Keratinocyte (primary cell): ENCODE results near the gene CYP2B6. TPM values are rescaled to one million over a fixed set of nuclear protein-coding genes. Genes with fewer than 3 reads are reported as not detected.
"Not testable (repeated sequence)": the region's sequence is repeated elsewhere in the genome, so short reads cannot be mapped to it uniquely, and the experiment has no call there.

Source experiments
- DNase-seq: peaks from one replicate; pipeline ENCODE4 v3.0.0-alpha.2; 2011; ENCODE audit warnings: low read depth, missing footprints, low spot score
- FAIRE-seq: peaks from 2 replicates; lab custom pipeline; 2011; peaks lifted over from hg19 to GRCh38; lab: Jason Lieb, UNC
- H2AFZ ChIP-seq: 2 replicates; pipeline ENCODE4 v1.6.0; 2012; ENCODE audit warnings: low read length, control low read depth, inconsistent platforms; ENCODE audit not compliant: control insufficient read depth
- H3K27ac ChIP-seq: 2 replicates; pipeline ENCODE4 v1.5.1; 2011; ENCODE audit warnings: low read length; ENCODE audit not compliant: control insufficient read depth, insufficient read depth
- H3K27me3 ChIP-seq: 3 replicates; pipeline ENCODE4 v1.6.0; 2011; ENCODE audit warnings: low read length; ENCODE audit not compliant: control insufficient read depth, insufficient read depth; ENCODE audit errors: extremely low read depth
- H3K36me3 ChIP-seq, 2 experiments: 2 replicates in 1 of 2; 3 replicates in 1 of 2; pipeline ENCODE4 v1.5.1; 2011; ENCODE audit warnings: low read length in 2 of 2, mild to moderate bottlenecking in 1 of 2; ENCODE audit not compliant: control insufficient read depth in 2 of 2, insufficient read depth in 2 of 2; ENCODE audit errors: extremely low read depth in 1 of 2
- H3K4me1 ChIP-seq: 3 replicates; pipeline ENCODE4 v1.5.1; 2011; ENCODE audit warnings: low read length; ENCODE audit not compliant: control insufficient read depth, insufficient read depth; ENCODE audit errors: extremely low read depth
- H3K4me2 ChIP-seq: 3 replicates; pipeline ENCODE4 v1.6.0; 2011; ENCODE audit warnings: low read depth, low read length; ENCODE audit not compliant: control insufficient read depth, insufficient read depth; ENCODE audit errors: extremely low read depth
- H3K4me3 ChIP-seq, 3 experiments: fragments of 200-600 bp in 1 of 3; sonication (generic) in 1 of 3; 2 replicates in 2 of 3; 3 replicates in 1 of 3; pipeline ENCODE4 v1.5.1; 2011 to 2016; ENCODE audit warnings: low read length in 3 of 3, mild to moderate bottlenecking in 3 of 3, control low read depth in 2 of 3, inconsistent platforms in 1 of 3, low read depth in 1 of 3, mixed read lengths in 1 of 3, mixed run types in 1 of 3, moderate library complexity in 1 of 3; ENCODE audit not compliant: control insufficient read depth in 2 of 3, insufficient read depth in 2 of 3; ENCODE audit errors: extremely low read depth in 1 of 3
- H3K79me2 ChIP-seq: 2 replicates; pipeline ENCODE4 v1.6.0; 2012; ENCODE audit warnings: low read length; ENCODE audit not compliant: control insufficient read depth, insufficient read depth
- H3K9ac ChIP-seq: 3 replicates; pipeline ENCODE4 v1.6.0; 2011; ENCODE audit warnings: low read length; ENCODE audit not compliant: control insufficient read depth, insufficient read depth; ENCODE audit errors: extremely low read depth
- H3K9me1 ChIP-seq: 3 replicates; pipeline ENCODE4 v1.6.0; 2011; ENCODE audit warnings: low read length; ENCODE audit not compliant: control insufficient read depth, insufficient read depth; ENCODE audit errors: extremely low read depth
- H3K9me3 ChIP-seq: 2 replicates; pipeline ENCODE4 v1.5.1; 2012; ENCODE audit warnings: low read depth, low read length; ENCODE audit not compliant: control insufficient read depth
- H4K20me1 ChIP-seq: 3 replicates; pipeline ENCODE4 v1.6.0; 2011; ENCODE audit warnings: low read length; ENCODE audit not compliant: control insufficient read depth, insufficient read depth; ENCODE audit errors: extremely low read depth
- CTCF ChIP-seq, 3 experiments: IDR thresholded peaks in 1 of 3; conservative IDR thresholded peaks in 1 of 3; optimal IDR thresholded peaks in 1 of 3; 2 replicates in 2 of 3; 3 replicates in 1 of 3; pipeline versions ENCODE3 to v1.5.1; 2011; ENCODE audit warnings: low read length in 3 of 3, mild to moderate bottlenecking in 3 of 3, moderate library complexity in 2 of 3, control low read depth in 1 of 3, inconsistent platforms in 1 of 3; ENCODE audit not compliant: insufficient read depth in 2 of 3; ENCODE audit errors: extremely low read depth in 1 of 3
- EZH2 ChIP-seq: IDR thresholded peaks from one replicate; pipeline ENCODE4 v1.6.1; 2012; ENCODE audit warnings: inconsistent platforms, mild to moderate bottlenecking, low read length, moderate library complexity
- dilution Hi-C: fragments of 300-500 bp; cut with MboI; formaldehyde crosslinking; loops from one replicate; pipeline ENCODE4 v1.7.0; 2020; ENCODE audit warnings: low sequenced_read_pairs; ENCODE audit not compliant: extremely low pct_ligation_motif_present
- polyA plus RNA-seq, 5 experiments: library from polyadenylated mRNA; depleted of rRNA in 3 of 5; stranded (reverse) in 3 of 5; stranded (forward) in 1 of 5; unstranded in 1 of 5; fragments of >200 nt; gene quantifications; 1 replicate in 1 of 5; 2 replicates in 3 of 5; 3 replicates in 1 of 5; pipeline versions ENCODE4 v1.2.1 to v1.2.3, GENCODE V29; 2011 to 2012; ENCODE audit warnings: missing spikeins in 2 of 5, low read depth in 1 of 5, low replicate concordance in 1 of 5

CYP2B6 gene
- polyA plus RNA-seq, 1 donor (not counting 4 experiments of a cell fraction or from before 2014, with no cell fraction given), result not detected

GRCh38 chr19:41031916-41032315 lies 40.8 kb downstream of the CYP2B6 start:
- Histone ChIP-seq H3K9ac (no peak overlapping the region), H3K4me2 (no peak overlapping the region), H3K79me2 (no peaks in the 10 kb centered on the region), H3K9me3 (no peaks in the 10 kb centered on the region), H3K27ac (no peak overlapping the region), H3K4me3 (no peak overlapping the region), H2AFZ (no peak overlapping the region), H4K20me1 (no peaks in the 10 kb centered on the region), H3K4me1 (no peaks in the 10 kb centered on the region), H3K9me1 (no peaks in the 10 kb centered on the region), H3K36me3 (no peaks in the 10 kb centered on the region), H3K27me3 (no peaks in the 10 kb centered on the region)
- FAIRE-seq, result no peak
- no peak for DNase-seq
- dilution Hi-C loops, result no loop called here
- TF ChIP-seq EZH2, result no peak
- no peak for TF ChIP-seq CTCF (optimal IDR thresholded peaks at IDR 0.05 in 1 of 3, IDR thresholded peaks at IDR 0.05 in 1 of 3, conservative IDR thresholded peaks at IDR 0.05 in 1 of 3; ENCODE audit: extremely low read depth in 1 of 3, insufficient read depth in 2 of 3, low read length in 3 of 3)

- FAIRE-seq, H3K4me2 ChIP-seq, H3K79me2 ChIP-seq, H3K36me3 ChIP-seq, H4K20me1 ChIP-seq, H3K27ac ChIP-seq, DNase-seq, H3K9me3 ChIP-seq, H3K27me3 ChIP-seq, dilution Hi-C loops, H3K9ac ChIP-seq, H3K4me3 ChIP-seq, H2AFZ ChIP-seq, H3K4me1 ChIP-seq, H3K9me1 ChIP-seq: not testable (repeated sequence)
These were observed 42.2 kb downstream of the CYP2B6 start for GRCh38 chr19:41033324-41033723.

- DNase-seq, result no peak
- Histone ChIP-seq H3K9ac (no peak overlapping the region), H3K9me1 (no peaks in the 10 kb centered on the region), H4K20me1 (no peaks in the 10 kb centered on the region), H3K27me3 (no peaks in the 10 kb centered on the region), H2AFZ (no peak overlapping the region), H3K79me2 (no peaks in the 10 kb centered on the region), H3K4me1 (no peaks in the 10 kb centered on the region), H3K4me3 (no peak overlapping the region), H3K36me3 (no peaks in the 10 kb centered on the region), H3K4me2 (no peak overlapping the region), H3K9me3 (no peaks in the 10 kb centered on the region), H3K27ac (no peak overlapping the region)
- TF ChIP-seq CTCF (optimal IDR thresholded peaks at IDR 0.05 in 1 of 3, IDR thresholded peaks at IDR 0.05 in 1 of 3, conservative IDR thresholded peaks at IDR 0.05 in 1 of 3; ENCODE audit: extremely low read depth in 1 of 3, insufficient read depth in 2 of 3, low read length in 3 of 3) (no peak), EZH2 (no peak)
- no peak for FAIRE-seq
- dilution Hi-C loops, result no loop called here
These were observed 48.7 kb downstream of the CYP2B6 start for GRCh38 chr19:41039806-41040205.

- H3K9ac ChIP-seq, H3K9me1 ChIP-seq, H3K27ac ChIP-seq, FAIRE-seq, DNase-seq, H3K27me3 ChIP-seq, H2AFZ ChIP-seq, H3K4me2 ChIP-seq, H3K36me3 ChIP-seq, H4K20me1 ChIP-seq, H3K4me1 ChIP-seq, H3K4me3 ChIP-seq, dilution Hi-C loops, H3K79me2 ChIP-seq, H3K9me3 ChIP-seq: not testable (repeated sequence)
These were observed 54.0 kb downstream of the CYP2B6 start for GRCh38 chr19:41045095-41045494.
